NCI-H345 treated with DMSO at 0.1 percent for 48 hours (cell line): ENCODE data around the gene PITPNM3.

Experiments
- DNase-seq: peaks from one replicate; lab custom pipeline; 2025; ENCODE audit not compliant: unreplicated experiment; lab: John Stamatoyannopoulos, UW

Gene PITPNM3

DNA sequence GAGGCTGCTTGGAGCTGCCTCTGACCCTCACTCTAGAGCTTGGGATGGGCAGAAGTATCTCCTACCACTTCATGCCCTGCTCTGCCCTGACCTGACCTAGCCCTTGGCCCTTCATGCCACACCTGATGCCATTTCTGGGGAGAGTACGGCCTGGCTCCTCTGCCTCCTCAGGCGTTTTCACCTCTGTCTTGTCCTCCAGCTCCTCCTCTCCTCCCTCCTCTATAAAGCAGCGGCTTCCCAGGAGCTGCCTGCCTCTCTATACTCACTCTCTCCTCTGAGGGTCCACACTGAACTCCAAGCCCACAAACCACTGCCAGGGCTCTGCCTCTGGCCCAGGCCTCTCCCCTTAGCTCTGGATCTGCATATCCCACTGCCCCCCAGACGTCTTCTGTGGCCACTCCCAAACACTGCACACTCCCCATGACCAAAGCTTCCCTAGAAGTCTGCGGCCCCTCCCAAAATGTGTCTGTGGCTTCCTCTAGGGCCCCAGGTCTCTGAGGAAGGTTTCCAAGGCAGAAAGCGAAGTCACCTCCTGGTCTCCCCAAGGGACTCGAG lies 52.6 kb downstream of the PITPNM3 start:
- no peak for DNase-seq

DNA sequence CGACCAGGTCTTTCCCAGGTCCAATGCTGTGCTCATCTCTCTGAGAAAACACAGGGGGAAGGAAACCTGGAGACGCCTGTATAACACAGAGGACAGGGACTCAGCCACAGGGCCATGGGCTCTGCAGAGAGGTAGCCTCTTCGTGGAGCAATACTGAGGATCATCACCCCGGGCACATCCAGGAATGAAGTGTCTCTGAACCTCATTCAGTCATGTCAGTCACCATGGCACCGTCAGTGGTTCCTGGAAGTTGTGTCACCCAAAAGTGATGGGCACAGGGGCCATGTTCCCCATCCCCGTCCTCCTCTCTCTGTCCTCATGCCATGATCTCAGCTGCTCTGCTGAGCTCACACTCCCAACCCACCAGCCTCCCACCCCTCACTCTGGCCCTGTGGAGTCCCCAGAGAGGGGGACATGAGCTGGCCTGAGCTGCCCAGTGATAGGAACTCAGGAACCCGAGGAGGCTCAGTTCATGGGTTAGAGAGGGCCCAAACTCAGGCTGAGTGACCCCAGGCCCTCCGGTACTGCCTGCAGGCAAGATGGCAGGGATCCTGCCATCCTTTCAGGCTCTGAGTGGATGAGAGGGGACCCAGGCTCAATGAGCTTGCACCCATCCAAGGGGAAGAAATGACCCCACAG lies 53.4 kb downstream of the PITPNM3 start:
- DNase-seq = no peak

- no peak for DNase-seq
These were observed 54.2 kb downstream of the PITPNM3 start for GRCh38 chr17:6502142-6502541.

GRCh38 chr17:6501359-6501758 lies 55.0 kb downstream of the PITPNM3 start:
- no peak for DNase-seq

DNA sequence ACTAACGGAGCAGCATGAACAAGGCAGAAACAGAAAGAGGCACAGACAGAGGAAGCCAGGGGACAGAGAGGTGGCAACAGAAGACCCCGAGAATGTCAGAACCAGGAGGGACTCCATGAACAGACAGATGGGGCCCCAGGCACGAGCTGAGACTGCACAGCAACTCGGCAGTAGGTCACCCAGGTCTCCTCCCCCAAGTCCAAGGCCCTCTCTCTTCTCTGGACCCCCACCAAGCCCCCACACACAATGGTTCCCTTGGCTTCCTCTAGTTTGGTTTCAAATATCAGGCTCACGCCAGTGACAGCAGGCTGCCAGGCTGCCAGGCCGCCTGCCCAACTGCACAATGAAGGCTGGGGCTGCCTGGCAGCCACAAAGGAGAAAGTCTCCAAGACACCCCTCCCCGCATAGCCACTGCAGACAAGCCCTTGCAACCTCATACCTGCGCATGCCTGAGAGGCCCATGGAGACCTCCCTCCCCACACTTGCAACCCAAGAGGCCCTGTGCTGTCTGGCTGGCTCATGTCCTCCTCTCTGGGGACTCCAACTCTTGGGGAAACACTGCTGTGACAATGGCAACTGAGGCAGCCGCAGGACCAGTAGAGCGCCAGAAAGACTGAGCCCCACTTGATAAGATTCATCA lies 57.3 kb downstream of the PITPNM3 start:
- DNase-seq = no peak

DNA sequence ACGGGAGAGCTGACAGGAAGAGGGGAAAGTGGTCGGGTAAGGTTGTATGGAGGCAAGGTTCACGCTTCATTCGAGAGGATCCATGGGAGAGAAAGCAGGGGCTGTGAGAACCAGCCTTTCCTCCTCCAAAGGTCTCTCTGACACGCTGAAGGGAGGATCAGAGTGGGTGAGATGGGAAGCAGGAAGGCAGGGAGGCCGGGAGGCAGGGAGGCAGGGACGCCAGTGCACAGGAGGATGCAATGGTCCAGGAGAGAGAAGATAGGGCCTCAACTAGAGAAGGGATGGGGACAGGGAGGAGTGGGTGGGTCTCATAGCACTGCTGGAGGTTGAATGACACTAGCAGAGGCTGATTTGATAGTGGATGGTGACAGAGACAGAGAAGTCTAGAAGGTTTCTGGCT lies 58.0 kb downstream of the PITPNM3 start:
- no peak for DNase-seq

- no peak for DNase-seq
These were observed 58.7 kb downstream of the PITPNM3 start for GRCh38 chr17:6497496-6498221.

DNA sequence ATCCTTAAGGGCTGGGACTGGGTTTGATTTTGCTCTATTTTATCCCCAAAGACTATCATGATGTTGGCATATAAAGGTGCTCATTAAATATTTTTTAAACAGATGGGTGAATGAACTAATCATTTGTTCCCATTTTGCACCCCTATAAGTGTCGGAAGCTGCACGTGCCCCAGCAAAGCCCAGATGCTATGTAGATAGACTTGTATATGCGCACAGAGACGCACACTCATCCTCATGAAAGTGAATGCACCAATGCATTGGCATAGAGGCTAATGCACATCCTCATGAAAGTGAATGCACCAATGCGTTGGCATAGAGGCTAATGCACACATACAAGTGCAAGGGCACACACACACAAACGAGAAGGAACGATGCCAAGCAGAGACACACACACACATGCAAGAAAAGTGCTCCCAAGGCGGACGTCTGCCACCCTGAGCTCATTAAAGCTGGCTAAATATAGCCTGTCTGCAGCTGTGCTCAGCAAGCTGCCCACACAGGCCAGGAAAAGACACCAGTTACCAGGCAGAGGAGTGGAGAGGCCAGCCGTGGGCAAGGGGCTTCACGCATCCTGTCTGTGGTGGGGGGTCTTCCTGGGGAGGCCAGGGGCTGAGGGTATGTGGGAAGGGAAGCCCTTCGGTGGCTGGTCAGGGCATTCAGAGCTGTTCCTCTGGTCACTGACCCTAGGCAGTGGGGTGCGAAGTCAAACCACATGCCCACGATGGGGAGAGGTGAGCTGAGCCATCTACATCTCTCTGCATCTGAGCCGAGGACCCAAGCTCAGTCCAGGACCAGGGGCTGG lies 59.5 kb downstream of the PITPNM3 start:
- no peak for DNase-seq

DNA sequence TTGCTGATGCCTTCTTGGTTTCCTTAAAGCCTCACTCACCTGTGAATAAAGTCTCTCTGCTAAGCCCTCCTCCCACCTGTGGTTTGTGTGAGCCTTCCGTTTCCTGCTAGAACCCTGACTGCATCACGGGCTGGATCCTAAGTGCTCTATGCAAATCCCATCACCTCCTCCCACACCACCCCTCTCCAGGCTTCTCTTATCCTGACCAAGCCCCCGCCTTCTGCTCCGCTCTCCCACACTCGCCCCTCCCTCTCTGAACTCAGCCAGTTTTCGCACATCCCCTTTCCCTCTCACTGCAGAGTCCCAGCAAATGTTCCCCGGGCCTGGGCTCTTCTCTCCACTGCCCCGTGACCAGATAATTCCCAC lies 60.3 kb downstream of the PITPNM3 start:
- no peak for DNase-seq

DNA sequence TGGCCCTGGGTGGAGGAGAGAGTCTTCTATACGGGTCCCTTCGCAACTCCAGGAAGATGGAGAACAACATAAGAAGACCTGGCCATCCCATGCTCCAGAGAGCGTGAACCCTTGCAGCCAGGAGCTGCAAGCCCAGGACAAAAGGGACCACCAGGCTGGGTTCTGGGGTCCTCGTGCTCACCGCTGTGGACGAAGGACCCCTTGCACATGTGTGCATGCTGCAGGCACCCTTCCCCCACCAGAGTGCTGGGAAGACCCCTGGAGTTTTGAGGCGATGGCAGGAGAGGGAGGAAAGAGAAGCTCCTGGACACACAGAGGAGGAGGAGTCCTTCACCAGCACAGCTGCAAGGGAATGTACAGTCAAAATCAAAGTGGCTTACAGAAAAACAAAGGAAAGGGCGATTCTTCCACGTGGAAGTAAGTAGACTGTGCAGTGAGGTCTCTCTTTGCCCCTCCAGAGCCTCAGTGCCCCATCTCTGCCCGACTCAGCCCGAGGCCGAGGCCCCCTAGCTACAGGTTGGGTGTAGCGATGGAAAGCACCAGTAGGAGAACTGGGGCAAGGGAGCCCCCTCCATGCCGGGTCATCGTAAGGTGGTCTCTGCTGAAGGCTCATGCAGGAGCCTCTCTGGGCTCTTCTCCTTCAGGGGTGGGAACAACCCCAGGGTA lies 60.8 kb downstream of the PITPNM3 start:
- DNase-seq = no peak

- DNase-seq = no peak
These were observed 62.0 kb downstream of the PITPNM3 start for GRCh38 chr17:6494239-6494941.

- no peak for DNase-seq
These were observed 63.3 kb downstream of the PITPNM3 start for GRCh38 chr17:6492892-6493674.

- DNase-seq = no peak
These were observed 65.2 kb downstream of the PITPNM3 start for GRCh38 chr17:6491071-6491700.

DNA sequence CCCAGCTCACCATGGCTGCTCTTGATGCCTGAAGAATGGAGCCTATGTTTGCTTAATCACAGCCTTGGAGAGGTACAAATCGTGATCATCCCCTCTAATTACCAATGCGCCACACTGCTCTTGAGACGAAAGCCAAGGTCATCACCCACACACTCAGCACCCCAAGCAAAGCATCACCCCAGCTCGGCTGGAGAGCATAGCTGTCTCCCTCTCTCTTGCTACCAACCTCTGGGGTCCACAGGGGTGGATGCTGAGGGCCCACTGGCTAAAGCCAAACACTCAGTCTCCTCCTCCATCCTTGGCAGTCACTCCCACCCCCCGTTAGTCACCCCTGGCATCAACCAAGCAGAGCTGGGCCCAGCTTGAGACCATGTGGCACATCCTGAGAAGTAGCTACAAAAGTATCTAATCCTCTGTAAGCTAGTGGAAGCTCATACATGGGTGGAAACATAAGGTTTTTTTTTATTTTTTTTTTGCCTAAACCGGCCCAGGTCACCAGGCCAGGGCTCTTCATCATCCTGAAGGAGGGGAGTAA lies 67.3 kb downstream of the PITPNM3 start:
- no peak for DNase-seq

DNA sequence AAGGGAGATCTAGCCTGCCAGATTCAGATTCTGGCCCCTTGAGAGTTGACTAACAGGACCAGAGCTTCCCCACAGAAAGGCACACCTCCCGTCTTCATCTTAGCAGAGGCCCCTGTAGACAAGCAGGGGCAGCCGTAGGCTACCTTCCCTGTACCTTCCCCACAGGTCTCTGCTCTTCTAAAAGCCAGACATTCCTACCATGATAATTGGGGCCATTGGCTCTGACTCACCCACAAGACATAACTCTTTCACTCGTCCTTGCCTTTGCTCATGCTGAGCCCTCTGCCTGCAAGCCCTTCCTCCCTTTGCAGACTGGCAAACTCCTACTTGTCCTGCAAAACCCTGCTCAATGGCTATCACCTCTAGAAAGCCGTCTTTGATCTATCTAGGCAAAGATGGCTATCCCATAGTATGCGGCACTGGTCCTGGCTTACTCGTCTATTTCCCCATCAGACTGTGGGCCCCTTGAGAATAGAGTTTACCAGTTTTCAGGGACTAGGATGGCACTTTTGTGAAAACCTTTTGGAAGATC lies 68.3 kb downstream of the PITPNM3 start:
- no peak for DNase-seq

DNA sequence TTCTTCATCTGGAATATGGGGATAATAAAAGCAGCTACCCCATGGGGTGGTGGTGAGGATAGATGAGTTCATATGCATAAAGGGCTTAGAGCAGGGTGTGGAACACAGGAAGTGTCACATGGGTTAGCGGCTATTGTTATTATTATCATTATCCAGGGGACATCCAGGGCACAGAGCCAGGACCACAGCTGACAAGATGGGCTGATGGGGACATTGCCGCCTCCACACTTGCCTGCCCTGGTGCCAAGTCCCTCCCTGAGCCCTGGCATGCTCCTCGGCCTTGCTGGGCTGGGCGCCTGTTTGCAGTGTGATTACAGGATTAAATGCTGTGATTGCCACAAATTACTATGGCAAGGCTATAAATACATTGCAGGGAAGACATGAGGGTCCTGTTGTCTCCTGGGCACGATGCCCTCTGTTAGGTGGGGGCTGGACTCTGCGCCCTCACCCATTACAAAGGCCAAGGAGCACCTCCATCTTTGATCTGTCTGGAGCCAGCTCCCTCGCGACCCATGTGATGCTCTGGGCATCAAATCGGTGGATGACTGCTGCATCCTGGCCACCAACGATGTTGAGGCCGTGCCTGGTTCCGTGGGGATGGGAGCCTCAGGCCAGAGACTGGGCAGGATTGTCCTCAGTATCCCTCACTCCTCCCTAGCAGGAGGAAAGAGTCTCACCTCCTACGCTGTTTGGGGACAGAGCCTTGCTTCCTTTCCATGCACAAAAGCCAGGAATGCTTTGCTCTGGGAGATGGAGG lies 68.9 kb downstream of the PITPNM3 start:
- DNase-seq = no peak

GRCh38 chr17:6485646-6486412 lies 70.5 kb downstream of the PITPNM3 start:
- no peak for DNase-seq
